Hematopoietic multipotent progenitor cell treated with erythropoietin and hydrocortisone succinate and interleukin-3 and kit ligand, for 17 days (in vitro differentiated cells): ENCODE results near the gene YIPF5.

Source experiments
- DNase-seq: peaks from one replicate; pipeline ENCODE4 v3.0.0-alpha.2; 2015; ENCODE audit warnings: low spot score

YIPF5 gene

GRCh38 chr5:144170276-144171024, at the start of gene YIPF5, which contains the start of gene KCTD16:
YIPF5 (minus strand) TSS chr5:144170659; CDS start chr5:144169955, 704 bp downstream.
KCTD16 (plus strand) TSS chr5:144170873.
- peak; percentile 95 for DNase-seq

DNA sequence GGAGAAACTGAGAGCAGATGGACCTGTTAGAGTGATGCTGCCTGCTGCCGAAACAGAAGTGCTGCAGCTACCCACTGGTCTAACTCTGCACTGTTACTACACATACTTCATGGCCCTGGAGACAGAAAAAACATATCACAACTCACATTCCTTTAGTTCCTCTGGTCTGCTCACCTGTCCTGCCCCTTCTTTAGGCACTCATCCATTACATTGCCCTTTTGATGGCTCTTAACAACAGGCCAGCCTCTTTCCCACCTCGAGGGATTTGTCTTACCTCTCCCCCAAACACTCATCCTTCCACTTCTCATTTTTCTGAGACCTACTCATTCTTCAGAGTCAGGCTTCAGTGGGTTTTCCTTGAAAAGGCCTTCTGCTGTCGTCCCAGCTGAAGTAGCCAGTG, 49.4 kb upstream of the YIPF5 start:
- DNase-seq = no peak

DNA sequence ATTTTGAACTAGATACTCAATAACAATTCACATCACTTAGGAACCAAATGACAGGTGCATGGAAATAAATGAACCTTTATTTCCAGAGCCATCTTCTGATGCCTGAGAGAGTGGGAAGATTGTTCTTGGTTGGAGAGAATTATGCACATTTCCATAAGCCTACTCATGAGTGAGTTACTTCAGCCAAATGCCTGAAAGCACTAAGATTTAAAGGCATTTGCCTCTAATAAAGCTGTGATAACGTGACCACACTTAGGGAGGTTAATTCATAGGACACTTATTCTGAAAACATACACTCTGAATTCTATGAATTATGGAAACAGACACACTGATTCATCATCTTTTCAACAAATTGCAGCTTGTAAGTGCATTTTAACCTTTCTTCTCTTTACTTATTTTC, 40.2 kb upstream of the YIPF5 start:
- no peak for DNase-seq

DNA sequence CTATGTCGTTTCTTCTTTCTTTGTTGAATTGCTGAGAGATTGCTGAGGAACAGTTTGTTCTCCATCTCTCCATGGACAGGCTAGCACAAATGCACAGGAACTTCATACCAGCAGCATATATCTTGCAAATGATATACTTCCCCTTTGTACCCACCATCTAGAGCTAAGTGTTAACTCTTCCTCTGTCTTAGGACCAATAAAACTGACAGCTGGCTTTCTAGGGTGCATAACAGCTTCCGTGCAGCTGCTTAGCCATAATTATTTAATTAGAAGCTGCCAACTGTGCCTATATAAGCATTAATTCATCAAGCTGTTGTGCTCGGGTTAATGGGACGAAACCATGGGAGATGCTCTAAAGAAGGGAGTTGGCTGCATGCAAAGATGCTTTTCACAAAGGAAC, 38.9 kb upstream of the YIPF5 start:
- no peak for DNase-seq

- DNase-seq = no peak
These were observed 37.5 kb upstream of the YIPF5 start for GRCh38 chr5:144207875-144208444.

- no peak for DNase-seq
These were observed 35.7 kb upstream of the YIPF5 start for GRCh38 chr5:144206141-144206540.

- DNase-seq = no peak
These were observed 34.7 kb upstream of the YIPF5 start for GRCh38 chr5:144205141-144205551.

- DNase-seq = peak; percentile 41
These were observed 33.5 kb upstream of the YIPF5 start for GRCh38 chr5:144203750-144204596.

DNA sequence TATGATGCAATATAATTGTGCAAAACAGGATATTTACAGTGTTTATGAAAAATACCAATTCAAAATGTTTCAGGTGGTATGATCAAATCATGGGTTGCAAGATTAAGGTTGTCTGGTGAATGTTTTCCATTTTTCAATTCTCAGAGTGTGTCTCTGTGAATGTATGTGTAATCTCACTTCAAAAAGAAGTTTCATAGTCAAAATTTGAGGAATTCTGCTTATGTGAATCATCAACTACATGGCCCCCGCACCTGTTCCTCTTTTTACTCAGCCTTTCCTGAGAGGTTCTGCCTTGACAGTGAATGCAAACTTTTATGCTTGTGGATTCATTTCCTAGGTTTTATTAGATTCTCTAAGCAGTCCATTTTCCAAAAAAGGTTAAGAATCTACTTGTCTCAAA, 32.3 kb upstream of the YIPF5 start:
- DNase-seq = no peak

- DNase-seq = no peak
These were observed 31.6 kb upstream of the YIPF5 start for GRCh38 chr5:144202072-144202471.

- no peak for DNase-seq
These were observed 31.1 kb upstream of the YIPF5 start for GRCh38 chr5:144201588-144201987.

DNA sequence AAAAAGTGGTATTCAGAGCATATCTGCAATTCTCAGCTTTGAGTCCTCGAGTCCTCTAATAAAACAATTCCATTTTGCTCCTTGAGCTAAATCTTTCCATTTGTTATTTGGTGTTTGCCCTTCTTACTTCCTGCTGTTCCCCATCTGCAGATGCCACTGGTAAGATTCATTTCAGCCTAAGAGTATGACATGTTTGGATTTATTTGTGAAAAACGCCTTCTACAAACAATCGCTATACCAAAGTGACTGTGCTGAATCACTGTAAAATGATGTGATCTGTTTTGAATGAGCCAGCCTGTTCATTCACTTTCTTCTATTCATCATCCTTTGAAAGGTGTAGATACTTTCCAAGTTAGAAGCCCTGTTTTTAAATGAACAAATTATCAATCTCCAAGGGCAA, 27.9 kb upstream of the YIPF5 start:
- no peak for DNase-seq

GRCh38 chr5:144196612-144197011, 26.2 kb upstream of the YIPF5 start:
- no peak for DNase-seq

DNA sequence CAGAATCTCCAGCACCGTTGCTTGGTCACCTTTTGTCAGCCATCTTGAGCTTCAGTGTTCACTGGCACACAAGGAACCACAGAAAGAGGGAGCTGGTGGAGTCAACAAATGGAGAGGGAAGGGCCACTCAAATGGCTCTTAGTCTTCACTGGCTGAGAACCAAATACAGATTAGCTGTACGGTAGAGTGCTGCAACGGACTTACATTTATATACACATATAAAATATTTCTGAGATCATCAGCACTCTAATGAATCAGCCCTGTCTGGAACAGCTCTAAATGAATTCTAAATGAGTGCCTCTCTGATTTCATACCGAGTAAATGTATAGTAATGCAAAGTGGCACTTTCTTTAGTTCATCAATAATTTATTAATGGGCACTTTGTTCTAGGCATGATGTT, 25.0 kb upstream of the YIPF5 start:
- DNase-seq = no peak

- DNase-seq = no peak
These were observed 23.7 kb upstream of the YIPF5 start for GRCh38 chr5:144194144-144194543.

DNA sequence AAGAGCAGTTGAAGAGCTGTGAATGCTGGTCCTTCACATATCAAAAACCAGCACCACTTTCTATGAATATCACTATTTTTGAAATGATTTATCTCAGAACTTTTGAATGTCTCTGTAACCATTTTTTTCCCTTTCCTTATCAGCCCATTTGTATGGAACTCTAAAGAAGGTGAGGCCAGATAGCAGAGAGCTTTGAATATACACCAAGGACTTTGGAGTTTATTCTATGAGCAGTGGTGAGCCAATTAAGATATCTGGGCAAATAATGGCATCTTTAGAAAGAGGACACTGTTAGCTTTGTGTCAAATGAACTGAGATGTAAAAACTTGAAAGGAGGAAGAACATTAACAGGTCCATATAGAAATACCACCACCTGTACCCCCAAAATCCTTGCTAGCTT, 22.2 kb upstream of the YIPF5 start:
- no peak for DNase-seq

- DNase-seq = peak; percentile 33
These were observed 21.5 kb upstream of the YIPF5 start for GRCh38 chr5:144191998-144192397.

- DNase-seq = no peak
These were observed 21.1 kb upstream of the YIPF5 start for GRCh38 chr5:144191531-144191930.

DNA sequence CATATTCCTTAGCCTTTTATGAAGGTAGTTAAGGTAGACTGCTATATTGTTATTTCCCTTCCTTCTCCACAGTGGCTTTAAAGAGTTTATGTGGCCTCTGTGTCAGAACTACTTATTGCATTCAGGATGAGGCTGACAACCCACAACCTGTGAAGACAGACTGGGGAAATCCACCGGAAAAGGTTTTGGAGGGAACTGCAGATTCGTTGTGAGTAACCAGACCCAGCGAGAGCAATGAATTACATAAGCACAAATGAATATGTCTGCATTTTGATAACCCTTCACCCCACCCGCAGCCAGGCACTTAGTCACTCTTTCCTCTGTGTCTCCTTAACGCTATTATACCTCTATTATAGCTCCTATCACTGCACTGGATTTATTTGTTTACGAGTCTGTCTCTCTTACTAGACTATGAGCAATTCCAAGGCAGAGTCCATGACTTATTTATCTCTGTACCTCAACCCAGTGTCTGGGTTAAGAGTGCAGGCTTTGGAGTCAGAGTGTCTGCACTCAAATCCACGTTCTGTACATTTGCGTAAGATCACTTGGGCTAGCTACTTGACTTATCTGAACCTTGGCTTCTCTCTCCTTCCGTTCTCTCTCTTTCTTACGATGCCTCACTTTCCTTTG, 19.5 kb upstream of the YIPF5 start:
- no peak for DNase-seq

DNA sequence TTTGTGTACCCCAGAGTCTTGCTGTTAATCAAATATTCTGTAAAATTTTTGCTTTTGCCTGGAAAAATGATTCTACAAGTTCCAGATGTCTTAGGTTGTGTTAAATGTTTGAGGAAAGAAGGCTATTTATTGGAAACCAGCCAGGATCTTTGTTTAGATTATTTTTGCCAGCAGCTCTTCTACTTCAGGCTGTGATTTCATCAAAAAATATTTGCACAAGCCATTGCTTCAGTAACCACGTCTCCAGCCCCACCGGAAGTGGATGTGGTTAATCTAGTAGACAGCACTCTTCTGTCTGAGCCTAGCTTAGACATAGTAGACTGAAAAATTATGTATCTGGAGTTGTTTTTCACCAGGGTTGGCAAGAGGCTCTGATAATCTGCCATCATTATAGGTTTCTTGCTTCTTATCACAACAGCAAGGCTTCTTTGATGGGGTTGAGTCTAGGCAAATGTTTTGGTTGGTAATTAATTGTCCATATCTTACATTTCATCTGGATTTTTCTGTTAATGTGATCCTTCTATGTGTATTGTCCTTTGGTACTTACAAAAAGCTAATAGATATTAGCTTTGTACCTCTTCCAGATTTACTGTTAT, 17.3 kb upstream of the YIPF5 start:
- DNase-seq = no peak

- peak; percentile 26 for DNase-seq
These were observed 12.9 kb upstream of the YIPF5 start for GRCh38 chr5:144183254-144183889.

DNA sequence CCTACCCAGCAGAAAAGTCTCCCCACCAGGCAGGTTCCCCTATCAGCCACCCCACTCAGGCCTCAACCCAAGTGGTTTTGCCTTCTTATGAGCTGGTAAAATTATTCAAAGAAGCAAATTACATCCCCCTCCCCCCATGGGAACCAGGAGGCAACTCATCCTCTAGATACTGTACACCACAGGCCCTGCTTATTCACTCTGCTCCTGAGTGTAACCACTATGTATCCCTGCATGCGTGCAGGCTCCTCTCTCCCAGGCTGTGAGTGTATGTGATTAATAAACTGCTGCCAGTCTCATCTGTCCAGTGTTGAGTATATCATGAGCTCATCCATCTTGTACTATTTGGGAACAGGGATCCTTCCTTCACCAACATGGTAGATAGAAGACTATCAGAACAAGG, 8.8 kb upstream of the YIPF5 start:
- no peak for DNase-seq
